ENCODE measurements around the gene PSAPL1. TPM values are rescaled to one million over a fixed set of nuclear protein-coding genes. Genes with fewer than 3 reads are reported as not detected.

PSAPL1 gene
- polyA plus RNA-seq, 1 of the 3 experiments (the other 2 are of a cell fraction): 0.03 TPM

GRCh38 chr4:7469023-7469422 is 34.3 kb upstream of the PSAPL1 start:
- 41% methylated on average over 4 of the region's 4 CpGs for WGBS (ENCODE audit: low lambda C conversion rate)
- no peaks in the 10 kb centered on the region for H3F3A ChIP-seq (replicated peaks; ENCODE audit: insufficient read depth)
- DNase-seq: no peak
- no peak overlapping the region for H3K27ac ChIP-seq (ENCODE audit: low read depth in 2 of 2, low read length in 1 of 2)
- no peak overlapping the region for H3K4me3 ChIP-seq (ENCODE audit: low read depth in 2 of 2, low read length in 1 of 2)
- H3K79me2 ChIP-seq (ENCODE audit: insufficient read depth): no peaks in the 10 kb centered on the region
- H3K4me2 ChIP-seq: no peak overlapping the region
- no peaks in the 10 kb centered on the region for H4K20me1 ChIP-seq (ENCODE audit: insufficient read depth)
- no peaks in the 10 kb centered on the region for H3K9me2 ChIP-seq
- no peak for TF ChIP-seq SIN3A (IDR thresholded peaks at IDR 0.05; ENCODE audit: borderline replicate concordance, low read depth, low read length)
- TF ChIP-seq MAX (IDR thresholded peaks at IDR 0.05; ENCODE audit: low read depth): no peak
- no peak for TF ChIP-seq CHD2 (IDR thresholded peaks at IDR 0.05; ENCODE audit: low read length, partially characterized antibody)
- no peak for TF ChIP-seq FOSL2 (IDR thresholded peaks at IDR 0.05; ENCODE audit: borderline replicate concordance, low read depth)
- TF ChIP-seq MXI1 (IDR thresholded peaks at IDR 0.05; ENCODE audit: low read depth, low read length): no peak
- no peak for TF ChIP-seq TCF12 (IDR thresholded peaks at IDR 0.05)
- no peak for TF ChIP-seq NRF1 (IDR thresholded peaks at IDR 0.05; ENCODE audit: low read depth, low read length)
- TF ChIP-seq USF2 (IDR thresholded peaks at IDR 0.05; ENCODE audit: borderline replicate concordance, low read depth, low read length): no peak
- no peak for TF ChIP-seq ELF1 (IDR thresholded peaks at IDR 0.05)
- TF ChIP-seq ZBTB33 (IDR thresholded peaks at IDR 0.05; ENCODE audit: borderline replicate concordance, low read depth): no peak
- no peak for TF ChIP-seq RCOR1 (IDR thresholded peaks at IDR 0.05; ENCODE audit: low read length)
- no peak for TF ChIP-seq GATA2 (CRISPR knock-in tag; IDR thresholded peaks at IDR 0.05)
- TF ChIP-seq PBX3 (IDR thresholded peaks at IDR 0.05): no peak
- TF ChIP-seq REST (IDR thresholded peaks at IDR 0.05; ENCODE audit: low read depth, low read length): no peak
- TF ChIP-seq RAD21 (IDR thresholded peaks at IDR 0.05; ENCODE audit: low read length): no peak
- H3K9me3 ChIP-seq: no peaks in the 10 kb centered on the region
- H2AFZ ChIP-seq (ENCODE audit: low read depth): no peak overlapping the region
- no peaks in the 10 kb centered on the region for H3K36me3 ChIP-seq (replicated peaks in 1 of 2; ENCODE audit: control insufficient read depth in 1 of 2, insufficient read depth in 2 of 2, low read length in 1 of 2)
- H3K27me3 ChIP-seq (ENCODE audit: insufficient read depth): no peaks in the 10 kb centered on the region
- no peak overlapping the region for H3K9ac ChIP-seq
- no peaks in the 10 kb centered on the region for H3K4me1 ChIP-seq (ENCODE audit: control insufficient read depth in 1 of 2, insufficient read depth in 2 of 2, low read depth in 1 of 2, low read length in 1 of 2)
- ChIA-PET POLR2A (no interaction called here), CTCF (interaction anchor here (1.6 kb wide), 1 partner anchor 251 kb away, joined by 5 read pairs; no protein-coding TSS in a partner anchor)
